NCI-H187 (cell line): ENCODE data around the gene ACSL1.
"Not testable (repeated sequence)": the region's sequence is repeated elsewhere in the genome, so short reads cannot be mapped to it uniquely, and the experiment has no call there.

ENCODE experiments used
- DNase-seq, 2 experiments: peaks; one replicate each; lab custom pipeline; 2025; lab: John Stamatoyannopoulos, UW

The ACSL1 gene

GRCh38 chr4:184752496-184753275 is 73.1 kb downstream of the ACSL1 start:
- DNase-seq: no peak

- DNase-seq: no peak
Observed at GRCh38 chr4:184751585-184751956, 74.2 kb downstream of the ACSL1 start.

GRCh38 chr4:184750926-184751584 is 74.7 kb downstream of the ACSL1 start:
- no peak for DNase-seq

DNA sequence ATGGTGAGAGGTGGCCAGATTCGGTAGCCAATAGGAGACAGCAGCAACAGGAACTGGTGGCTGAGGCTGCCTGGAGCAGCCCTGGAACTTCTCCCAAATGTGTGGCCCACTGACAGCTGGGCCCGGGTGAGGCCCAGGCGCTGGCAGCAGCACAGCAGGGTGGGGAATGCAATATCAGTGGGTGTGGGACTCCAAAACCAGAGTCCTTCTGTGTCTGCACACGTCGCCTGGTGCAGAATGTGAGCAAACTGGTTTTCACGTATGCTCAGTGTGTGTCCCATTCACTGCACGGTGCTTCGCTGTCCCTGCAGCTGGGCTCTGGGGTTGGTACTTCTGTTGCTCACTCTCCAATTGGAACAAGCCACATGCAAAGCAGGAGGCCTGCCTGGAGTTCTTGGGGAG is 77.5 kb downstream of the ACSL1 start:
- no peak for DNase-seq

GRCh38 chr4:184747034-184747830 is 78.5 kb downstream of the ACSL1 start:
- no peak for DNase-seq

DNA sequence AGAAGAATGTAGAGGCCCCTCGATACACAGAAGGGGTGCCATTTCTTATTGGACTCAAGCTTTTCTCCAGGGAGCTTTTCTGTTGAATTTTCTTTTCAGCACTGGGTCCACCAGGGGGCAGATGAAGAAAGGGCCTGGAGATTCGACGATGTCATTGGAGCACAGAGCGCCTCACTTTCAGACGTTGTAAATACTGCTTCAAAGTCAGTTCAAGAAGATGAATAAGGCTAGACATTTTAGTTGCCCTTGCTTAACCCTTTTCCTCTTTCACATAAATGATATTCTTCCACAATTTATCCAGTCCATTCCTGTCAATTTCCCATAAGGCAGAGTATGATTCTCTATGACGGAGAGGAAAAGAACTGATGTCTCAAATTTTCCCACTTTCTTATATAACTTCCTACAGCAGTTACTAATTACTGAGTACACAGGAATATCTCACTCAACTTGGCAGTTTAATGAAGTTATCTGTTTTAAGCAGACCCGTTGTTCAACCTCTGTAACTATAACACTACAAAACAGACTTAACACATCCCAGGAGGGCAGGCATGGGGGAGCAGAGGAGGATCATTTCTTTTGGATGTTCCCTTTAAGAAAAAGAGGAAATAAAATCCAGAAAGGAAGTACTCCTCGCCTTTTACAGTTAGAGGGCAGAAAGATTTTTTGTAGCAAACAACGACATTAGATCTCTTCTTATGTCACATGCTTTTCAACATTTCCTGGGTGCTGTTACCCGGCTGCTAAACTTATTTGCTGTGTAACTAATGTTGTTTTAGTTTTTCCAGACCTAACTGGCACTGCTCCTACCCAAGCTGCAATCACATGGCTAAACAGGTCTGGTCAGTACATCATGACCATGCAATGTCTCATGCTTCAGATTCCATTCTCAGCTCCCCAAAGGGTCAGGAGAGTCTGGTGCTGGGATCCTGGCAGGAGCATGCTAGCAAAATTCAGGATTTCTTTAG is 79.7 kb downstream of the ACSL1 start:
- no peak for DNase-seq

GRCh38 chr4:184744236-184744635 is 81.5 kb downstream of the ACSL1 start:
- DNase-seq: no peak

DNA sequence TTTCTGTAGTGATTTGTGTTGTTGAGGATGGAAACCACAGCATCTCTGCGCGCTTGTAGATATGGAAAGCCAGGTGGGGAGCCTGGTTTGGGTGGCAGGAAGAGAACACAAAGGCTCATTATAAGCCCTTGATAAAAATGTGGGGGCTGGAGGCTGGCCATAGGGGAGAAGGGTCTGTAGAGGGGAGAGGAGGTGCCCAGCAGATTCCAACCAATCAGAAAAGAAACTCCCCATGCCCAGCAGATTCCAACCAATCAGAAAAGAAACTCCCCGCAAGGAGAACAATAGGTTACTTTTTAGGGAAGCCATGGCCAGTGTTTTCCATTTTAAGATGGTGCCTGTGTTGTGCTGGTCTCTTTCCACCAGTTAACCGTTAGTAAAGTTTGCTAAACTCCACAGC is 82.1 kb downstream of the ACSL1 start:
- no peak for DNase-seq

- DNase-seq: not testable (repeated sequence)
Observed at GRCh38 chr4:184741651-184742050, 84.1 kb downstream of the ACSL1 start.

- no peak for DNase-seq
Observed at GRCh38 chr4:184740980-184741391, 84.8 kb downstream of the ACSL1 start.

GRCh38 chr4:184739575-184739974 is 86.2 kb downstream of the ACSL1 start:
- not testable (repeated sequence) for DNase-seq

DNA sequence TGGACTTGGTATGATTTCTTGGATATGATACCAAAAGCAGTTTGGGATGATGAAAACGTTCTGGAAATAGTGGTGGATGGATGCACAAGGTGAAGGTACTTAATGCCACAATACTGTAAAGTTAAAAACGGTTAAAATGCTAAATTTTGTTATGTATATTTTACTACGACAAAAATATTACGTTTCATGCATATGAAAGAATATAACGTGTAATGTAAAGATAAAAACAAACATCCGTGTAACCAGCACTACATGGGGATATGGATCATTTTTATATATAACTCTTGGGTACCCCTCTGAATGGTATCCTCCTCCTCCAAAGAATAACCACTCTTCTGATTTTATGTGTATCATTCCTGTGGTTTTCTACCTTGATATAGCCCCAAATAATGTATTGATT is 91.0 kb downstream of the ACSL1 start:
- DNase-seq: no peak

DNA sequence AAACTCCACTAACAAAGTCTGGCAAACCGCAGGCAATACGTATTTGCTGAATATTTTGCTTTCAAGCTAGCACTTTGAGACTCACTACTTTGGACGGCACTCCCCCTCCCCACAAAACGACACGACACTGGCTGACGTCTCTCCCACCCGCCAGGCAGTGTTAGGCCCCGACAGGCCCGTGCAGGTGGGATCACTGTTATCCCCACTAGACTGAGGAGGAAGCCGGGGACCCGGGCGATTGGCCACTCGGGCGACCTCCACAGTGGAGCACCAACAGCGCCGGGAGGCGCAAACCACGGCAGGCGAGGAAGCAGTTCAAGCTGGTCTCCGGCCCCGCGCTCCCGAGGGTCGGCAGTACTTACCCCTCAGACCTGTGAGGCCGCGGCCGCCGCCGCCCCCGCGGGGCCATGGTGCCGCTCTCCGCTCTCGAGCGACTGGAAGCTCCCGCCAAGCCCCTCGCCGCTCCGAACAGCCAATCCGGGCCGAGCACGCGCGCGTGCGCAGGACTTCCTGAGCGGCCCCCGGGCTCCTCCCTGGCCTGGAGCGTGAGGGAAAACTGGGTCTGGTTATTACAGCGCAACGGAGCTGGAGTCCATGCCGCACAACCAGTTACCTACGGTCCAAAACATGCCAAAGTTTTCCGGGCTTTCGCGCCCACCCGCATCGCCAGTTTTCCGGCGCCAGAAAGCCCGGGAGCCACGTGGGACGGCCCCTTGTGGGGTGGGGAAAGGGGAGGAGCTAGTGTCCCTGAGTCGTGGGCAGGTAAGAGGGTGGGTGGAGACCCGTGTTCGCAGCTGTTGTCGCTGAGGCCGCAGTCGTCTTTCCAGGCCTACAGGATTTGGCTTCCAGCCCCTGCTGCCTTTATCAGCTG is 91.9 kb downstream of the ACSL1 start, which contains the start of gene CENPU:
Gene CENPU (minus strand): TSS at position 443 of the 871 bp plus-strand sequence. CDS start 34 bp downstream, at position 409.
- peak; percentile 88 to 95 for DNase-seq

DNA sequence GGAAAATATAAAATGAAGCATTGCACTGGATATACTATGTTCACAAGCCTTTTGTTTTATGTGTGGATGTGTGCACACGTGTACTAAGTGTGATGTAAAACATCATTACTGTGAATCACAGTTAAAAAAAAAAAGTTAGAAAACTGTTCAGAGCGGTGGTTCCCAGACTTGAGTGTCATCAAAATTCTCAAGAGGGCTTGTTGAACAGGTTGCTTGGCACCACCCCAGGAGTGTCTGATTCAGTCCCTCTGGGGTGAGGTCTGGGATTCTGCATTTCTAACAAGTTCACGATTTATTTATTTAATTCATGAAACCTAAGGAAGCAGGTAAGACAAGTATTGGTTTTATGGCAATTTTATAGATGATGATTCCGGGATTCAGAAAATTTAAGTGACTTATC is 93.6 kb downstream of the ACSL1 start:
- DNase-seq: peak; percentile 26 to 33

GRCh38 chr4:184731056-184731455 is 94.7 kb downstream of the ACSL1 start:
- no peak for DNase-seq

DNA sequence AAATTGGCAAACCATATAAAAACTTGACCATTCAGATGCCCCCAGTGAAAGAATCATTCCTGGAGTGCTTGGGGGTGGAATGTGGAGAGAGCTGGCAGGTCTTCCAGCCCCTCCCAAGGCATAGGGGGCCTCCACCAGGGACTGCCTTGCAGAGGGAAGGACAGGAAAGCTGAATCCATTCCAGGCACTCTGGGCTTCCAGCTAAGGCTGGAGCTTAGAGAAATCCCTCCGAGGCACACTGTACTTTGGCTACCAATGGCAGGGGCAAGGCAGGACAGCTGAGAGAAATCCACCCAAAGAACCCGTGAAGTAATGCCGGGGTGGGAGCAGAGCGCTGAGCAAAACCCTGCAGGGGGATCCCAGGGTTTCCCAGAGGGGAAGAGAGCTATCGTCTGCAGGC is 95.8 kb downstream of the ACSL1 start:
- DNase-seq: no peak

GRCh38 chr4:184728858-184729257 is 96.9 kb downstream of the ACSL1 start:
- DNase-seq: no peak

DNA sequence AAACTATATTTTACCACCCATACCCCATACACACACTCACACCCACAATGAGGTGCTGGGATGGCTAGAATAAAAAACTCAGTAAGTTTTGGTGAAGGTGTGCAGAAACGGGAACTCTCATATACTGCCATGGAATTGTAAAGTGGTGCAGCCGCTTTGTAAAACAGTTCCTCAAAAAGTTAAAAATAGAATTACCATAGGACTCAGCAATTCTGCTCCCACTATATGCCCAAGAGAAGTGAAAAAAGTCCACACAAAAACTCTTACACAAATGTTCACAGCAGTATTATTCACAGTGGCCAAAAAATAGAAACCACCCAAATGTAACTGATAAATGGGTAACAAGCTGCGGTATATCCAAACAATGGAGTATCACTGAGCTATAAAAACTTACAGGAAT is 98.3 kb downstream of the ACSL1 start:
- DNase-seq: no peak

DNA sequence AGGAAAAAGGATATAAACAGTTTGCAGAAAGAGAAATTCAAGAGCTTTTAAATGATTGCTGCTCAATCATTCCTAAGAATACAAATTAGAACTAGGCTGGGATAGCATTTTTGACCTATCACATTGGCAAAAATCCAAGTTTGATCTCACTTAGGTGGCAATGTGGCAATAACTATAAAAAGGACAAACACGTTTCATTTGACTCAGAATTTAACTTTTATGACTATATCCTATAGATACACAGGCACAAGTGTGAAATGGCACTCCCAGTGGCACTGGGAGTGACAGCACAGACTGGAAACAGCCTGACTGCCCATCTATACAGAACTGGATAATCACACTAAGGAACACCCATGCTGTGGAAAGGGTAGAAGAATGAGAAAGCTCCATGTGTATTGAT is 103.0 kb downstream of the ACSL1 start:
- no peak for DNase-seq

GRCh38 chr4:184721254-184721653 is 104.5 kb downstream of the ACSL1 start:
- no peak for DNase-seq

GRCh38 chr4:184719407-184719806 is 106.4 kb downstream of the ACSL1 start:
- DNase-seq: no peak
